Body of pancreas (tissue), 4 donors: Measurements from ENCODE around the gene OSBPL10.

Source experiments
- CTCF ChIP-seq, 7 experiments: fragments of 450-650 bp in 4 of 7; fragments of 200-600 bp in 3 of 7; sonication (generic) in 3 of 7; IDR thresholded peaks; one replicate each; pipeline ENCODE4 v1.5.1; 2016 to 2019; ENCODE audit warnings: antibody characterized with exemption in 7 of 7
- POLR2A ChIP-seq, 3 donors: fragments of 450-650 bp; IDR thresholded peaks; one replicate each; pipeline ENCODE4 v1.6.1; 2016; ENCODE audit warnings: antibody characterized with exemption in 3 of 3, mild to moderate bottlenecking in 2 of 3

- TF ChIP-seq CTCF (IDR thresholded peaks at IDR 0.05) (no peak), POLR2A (IDR thresholded peaks at IDR 0.05) (no peak)
Observed at GRCh38 chr3:31723701-31724100, 257.4 kb downstream of the OSBPL10 start.
